NK-92 (cell line): ENCODE results near the gene ADNP.

Source experiments
- DNase-seq: peaks from one replicate; lab custom pipeline; 2025; ENCODE audit not compliant: unreplicated experiment; lab: John Stamatoyannopoulos, UW

The ADNP gene

GRCh38 chr20:50874111-50874757, 57.0 kb downstream of the ADNP start:
- DNase-seq, result no peak

DNA sequence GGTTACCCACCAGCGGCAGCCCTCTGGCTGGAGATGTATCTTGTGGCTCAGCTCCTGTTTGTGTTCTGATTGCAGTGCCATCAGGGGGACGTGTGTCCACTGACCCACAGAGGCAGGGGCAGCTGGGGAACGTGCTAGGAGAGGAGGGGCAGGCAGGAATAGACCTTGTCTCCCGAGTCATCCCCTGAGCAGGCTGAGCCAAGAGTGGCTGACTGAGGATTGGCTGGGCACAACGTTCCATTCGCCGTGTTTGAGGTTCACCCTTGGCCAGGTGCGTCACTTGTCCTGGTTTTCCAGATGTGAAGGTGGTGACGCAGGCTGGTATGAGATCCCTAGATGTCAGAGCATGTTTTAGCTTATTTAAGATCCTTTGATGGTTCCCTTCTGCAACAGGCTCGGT, 57.7 kb downstream of the ADNP start:
- no peak for DNase-seq

- DNase-seq, result no peak
Measured at GRCh38 chr20:50872560-50873425, 58.4 kb downstream of the ADNP start.

DNA sequence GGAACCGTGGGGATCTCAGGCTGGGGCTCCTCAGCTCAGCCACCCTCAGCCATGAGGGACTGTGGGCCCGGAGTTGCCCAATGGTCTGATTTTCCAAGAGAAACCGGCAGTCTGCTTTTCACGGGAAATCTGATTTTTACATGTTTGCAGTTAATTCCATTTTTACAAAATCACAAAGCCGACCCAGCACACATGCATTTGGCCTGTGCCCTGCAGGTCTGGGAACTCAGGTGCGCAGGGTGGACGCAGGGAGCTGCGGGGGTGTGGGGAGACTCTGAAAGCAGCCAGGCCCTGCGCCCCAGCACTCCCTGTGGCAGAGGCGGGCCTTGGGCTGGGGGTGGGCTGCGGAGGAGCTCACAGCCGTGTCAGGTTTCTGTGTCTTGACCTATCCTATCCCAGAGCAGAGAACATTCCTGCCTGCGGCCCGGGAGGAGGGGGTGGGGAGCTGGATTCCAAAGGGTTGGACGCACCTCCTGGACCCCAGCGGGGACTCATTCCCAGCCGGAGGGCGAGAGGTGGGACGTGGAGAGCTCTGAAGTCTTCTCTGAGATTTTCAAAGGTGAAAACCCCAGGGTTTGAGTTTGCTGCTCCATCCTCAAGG, 60.6 kb downstream of the ADNP start:
- no peak for DNase-seq

GRCh38 chr20:50868509-50869495, 62.4 kb downstream of the ADNP start:
- DNase-seq, result no peak

GRCh38 chr20:50867805-50868204, 63.4 kb downstream of the ADNP start:
- no peak for DNase-seq

- no peak for DNase-seq
Measured at GRCh38 chr20:50866831-50867230, 64.4 kb downstream of the ADNP start.

DNA sequence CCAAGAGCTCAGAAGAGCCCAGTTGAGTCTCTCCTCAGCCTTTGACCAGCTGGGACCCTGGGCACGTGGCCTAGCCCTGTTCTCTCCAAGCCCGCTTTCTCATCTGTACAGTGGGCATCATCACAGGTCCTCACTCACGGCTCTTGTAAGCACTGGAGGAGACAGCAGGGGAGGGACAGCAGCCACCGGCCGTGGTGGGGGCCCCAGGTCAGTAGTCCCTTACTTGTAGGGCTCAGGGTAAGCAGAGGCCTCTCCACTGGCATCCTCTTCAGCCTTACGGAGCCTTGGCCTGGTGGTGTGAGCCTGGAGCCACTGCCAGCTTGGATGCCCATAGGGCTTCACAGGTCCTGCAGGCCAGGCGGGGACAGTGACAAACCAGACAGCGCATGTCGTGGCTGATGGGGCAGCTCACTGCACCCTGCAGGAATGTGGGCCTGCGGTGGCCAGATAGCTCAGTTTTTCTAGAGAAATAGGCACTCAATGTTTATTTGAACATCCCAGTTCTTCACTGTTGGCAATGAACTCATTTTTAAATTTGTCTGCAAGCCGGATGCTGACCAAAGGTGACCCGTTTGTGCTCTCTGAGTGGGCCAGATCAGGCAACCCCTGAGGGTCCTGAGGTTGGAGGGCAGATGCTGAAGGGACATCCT, 65.1 kb downstream of the ADNP start:
- no peak for DNase-seq

DNA sequence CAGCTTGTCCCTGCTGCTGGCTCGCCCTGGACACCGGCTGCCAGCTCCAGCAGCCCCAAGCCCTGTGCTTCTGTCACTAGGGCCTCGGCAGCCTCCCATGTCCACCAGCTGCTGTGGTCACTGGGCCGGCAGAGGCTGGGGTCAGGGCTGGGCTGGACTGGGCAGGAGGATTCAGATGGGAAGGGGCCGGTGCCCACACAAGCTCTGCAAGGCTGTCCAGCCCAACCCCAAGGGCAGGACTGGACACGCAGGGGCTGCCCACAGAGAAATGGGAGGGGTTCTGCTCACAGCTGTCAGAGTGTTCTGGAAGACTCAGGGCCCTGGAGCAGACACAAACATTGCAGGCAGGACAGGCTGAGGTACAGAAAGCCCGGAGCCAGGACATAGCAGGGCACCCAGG, 65.6 kb downstream of the ADNP start:
- DNase-seq, result no peak

- no peak for DNase-seq
Measured at GRCh38 chr20:50865114-50865513, 66.1 kb downstream of the ADNP start.

GRCh38 chr20:50862546-50862945, 68.7 kb downstream of the ADNP start:
- no peak for DNase-seq

DNA sequence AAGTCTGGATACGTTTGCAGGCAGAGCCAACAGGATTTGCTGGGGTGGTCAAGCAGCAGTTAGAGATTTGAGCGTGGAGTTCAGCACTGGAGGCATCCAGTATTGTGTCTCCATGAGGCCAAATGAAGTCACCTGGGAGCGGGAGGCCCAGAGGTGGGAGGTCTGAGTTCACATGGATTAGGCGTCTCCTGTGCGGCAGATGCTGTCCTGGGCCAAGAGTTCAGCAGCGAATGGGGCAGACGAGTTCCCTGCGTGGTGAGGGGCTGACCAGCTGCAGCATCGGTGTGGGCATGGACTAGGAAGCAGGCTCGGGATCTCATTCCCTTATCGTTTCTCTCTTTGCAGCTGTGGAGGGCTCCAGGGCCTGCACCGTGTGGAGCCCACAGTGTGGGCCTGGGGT, 70.2 kb downstream of the ADNP start:
- no peak for DNase-seq

- DNase-seq, result no peak
Measured at GRCh38 chr20:50859161-50859560, 72.1 kb downstream of the ADNP start.

DNA sequence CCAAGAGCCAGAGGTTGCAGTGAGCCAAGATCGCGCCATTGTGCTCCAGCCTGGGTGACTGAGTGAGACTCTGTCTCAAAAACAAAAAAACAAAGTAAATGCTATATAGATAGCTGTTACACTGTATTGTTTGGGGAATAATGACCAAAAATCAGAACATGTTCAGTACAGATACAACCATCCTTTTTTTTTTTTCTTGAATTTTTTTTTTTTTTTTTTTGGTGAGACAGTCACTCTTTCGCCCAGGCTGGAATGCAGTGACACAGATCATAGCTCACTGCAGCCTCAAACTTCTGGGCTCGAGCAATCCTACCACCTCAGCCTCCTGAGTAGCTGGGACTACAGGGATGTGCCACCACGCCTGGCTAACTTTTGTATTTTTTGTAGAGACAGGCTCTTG, 72.7 kb downstream of the ADNP start:
- no peak for DNase-seq

DNA sequence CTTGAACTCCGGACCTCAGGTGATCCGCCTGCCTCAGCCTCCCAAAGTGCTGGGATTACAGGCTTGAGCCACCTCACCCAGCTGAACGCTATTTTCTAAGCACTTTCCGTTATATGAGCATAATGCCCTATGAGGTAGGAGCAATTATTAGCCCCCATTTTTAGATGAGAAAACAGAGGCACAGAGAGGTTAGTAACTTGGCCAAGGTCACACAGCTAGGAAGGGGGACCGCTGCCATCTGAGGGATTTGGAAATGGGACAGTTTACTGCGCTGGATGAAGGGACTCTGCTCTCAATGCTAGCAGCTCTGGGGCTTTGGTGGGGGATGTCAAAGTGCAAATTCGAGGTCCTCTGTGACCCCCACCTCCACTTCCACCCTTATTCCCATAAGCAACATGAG, 73.9 kb downstream of the ADNP start:
- DNase-seq, result no peak

GRCh38 chr20:50856475-50857041, 74.7 kb downstream of the ADNP start:
- DNase-seq, result no peak

- no peak for DNase-seq
Measured at GRCh38 chr20:50855498-50856474, 75.5 kb downstream of the ADNP start.

GRCh38 chr20:50854506-50855249, 76.6 kb downstream of the ADNP start:
- DNase-seq, result no peak
